Measurements from ENCODE around the gene LUC7L3. TPM values are rescaled to one million over a fixed set of nuclear protein-coding genes. Genes with fewer than 3 reads are reported as not detected.
A peak's percentile ranks its signal among the peaks of the same experiment; 100 is the strongest.

Gene LUC7L3
- total RNA-seq, 1 donor from 2014 or later: 53.3 TPM

DNA sequence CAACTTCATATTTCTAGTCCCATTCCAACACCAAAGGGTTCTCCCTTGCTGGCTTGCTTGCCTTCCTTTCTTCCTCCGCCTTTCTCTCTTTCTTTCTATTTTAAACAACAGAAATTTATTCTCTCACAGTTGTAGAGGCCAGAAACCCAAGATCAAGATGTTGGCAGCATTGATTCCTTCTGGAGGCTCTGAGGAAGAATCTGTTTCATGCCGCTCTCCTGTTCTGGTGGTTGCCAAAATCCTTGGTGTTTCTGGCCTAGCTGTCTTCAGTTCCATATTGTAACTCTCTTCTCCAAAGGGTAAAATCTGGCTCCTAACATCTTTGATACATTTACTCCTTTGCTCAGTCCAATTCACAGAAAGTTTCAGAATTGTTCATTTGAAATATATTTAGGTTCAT is 50.9 kb downstream of the LUC7L3 start:
- intact Hi-C loops (cut with micrococcal nuclease): no loop called here
- DNase-seq (no peak), ATAC-seq (no peak)

DNA sequence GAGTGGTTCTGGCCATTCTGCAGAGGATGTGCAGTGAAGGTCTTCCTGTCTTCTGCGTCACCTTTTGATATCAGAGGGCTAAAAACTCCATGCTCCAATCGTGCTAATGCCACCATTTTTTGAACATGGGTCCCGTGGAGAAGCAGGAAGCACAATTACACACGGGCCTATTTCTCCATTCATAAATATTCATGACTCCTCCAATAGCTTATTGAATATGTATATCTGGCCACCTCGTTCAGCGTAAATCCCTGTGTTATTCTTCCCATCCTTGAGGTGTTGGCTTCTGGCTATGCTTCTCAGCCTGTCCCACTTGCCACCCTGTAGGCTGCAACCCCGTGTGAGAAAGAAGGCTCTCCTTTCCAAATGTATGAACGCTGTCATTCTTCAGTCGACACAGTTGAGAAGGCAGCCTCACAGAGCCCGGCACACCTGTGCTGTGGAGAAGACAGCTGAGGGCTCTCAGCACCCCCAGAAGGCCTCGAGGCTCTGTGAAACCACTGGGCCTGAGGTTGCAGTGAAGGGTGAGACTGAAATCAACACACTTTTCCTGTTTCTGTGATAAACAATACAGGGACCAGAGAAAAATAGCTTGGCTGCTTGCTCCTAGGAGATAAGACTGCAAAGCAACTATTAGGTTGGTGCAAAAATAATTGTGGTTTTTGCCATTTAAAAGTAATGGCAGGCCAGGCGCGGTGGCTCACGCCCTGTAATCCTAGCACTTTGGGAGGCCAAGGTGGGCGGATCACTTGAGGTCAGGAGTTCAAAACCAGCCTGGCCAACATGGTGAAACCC is 52.8 kb downstream of the LUC7L3 start:
- intact Hi-C loops (cut with micrococcal nuclease): no loop called here
- ATAC-seq (no peak), DNase-seq (no peak)

DNA sequence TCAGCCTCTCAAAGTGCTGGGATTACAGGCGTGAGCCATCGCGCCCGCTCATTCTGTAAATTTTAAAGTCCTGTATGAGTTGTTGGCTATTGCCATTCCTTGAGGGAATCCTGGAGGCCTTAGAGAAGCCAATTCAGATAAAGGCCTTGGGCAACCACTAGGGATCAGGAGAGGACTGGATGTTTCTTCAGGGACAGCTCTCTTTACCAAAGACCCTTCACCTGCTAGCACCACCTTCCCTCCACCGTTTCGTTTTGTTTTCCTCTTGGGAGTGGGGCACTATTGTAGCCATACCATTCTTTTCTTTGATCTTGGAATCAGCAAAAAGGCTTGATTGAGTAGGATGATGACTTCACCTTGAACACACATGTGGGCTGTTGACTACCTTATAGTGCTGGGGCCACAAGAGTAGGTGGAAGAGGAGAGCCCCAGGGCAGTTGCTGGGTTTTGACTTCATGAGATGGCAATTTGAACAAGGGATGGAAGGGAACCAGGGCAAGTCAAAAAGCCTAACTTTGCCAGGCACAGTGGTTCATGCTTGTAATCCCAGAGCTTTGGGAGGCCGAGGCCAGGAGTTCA is 54.9 kb downstream of the LUC7L3 start:
- DNase-seq (no peak), ATAC-seq (no peak)
- intact Hi-C loops (cut with micrococcal nuclease): no loop called here

DNA sequence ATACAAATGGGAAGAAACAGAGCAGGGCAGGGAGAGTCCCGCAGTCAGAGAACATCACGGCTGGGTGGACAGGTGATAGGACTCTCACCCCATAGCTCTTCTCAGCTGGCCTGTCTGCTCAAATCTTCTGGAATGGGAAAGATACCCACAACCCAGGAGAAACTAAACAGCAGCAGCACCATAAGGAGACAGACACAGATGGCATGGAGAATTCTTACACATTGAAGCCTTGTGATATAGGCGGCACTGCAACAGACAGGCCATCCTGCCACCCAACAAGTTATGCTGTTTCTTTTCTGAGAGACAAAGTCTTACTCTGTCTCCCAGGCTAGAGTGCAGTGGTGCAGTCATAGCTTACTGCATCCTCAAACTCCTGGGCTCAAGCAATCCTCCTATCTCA is 56.5 kb downstream of the LUC7L3 start:
- DNase-seq (no peak), ATAC-seq (no peak)
- intact Hi-C loops (cut with micrococcal nuclease): no loop called here

DNA sequence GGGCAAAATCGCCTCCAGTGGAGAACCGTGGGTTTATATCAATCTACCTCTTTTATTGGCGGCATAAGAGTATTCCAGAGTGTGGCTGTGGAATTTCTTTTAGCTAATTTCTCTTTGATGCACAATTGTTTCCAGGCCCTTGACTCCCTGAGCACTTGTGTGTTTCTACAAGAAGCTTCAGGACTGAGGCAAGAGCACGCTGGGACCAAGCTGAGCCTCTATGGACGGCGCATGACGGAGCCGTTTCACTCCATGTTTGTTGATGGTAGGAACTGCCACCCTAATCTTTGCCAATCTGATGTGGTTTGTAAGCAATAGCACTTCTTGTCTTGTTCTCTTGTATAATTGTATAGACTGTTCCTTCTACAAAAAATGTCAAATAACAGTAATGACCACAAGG is 59.1 kb downstream of the LUC7L3 start:
- intact Hi-C loops (cut with micrococcal nuclease): no loop called here
- no peak for ATAC-seq

DNA sequence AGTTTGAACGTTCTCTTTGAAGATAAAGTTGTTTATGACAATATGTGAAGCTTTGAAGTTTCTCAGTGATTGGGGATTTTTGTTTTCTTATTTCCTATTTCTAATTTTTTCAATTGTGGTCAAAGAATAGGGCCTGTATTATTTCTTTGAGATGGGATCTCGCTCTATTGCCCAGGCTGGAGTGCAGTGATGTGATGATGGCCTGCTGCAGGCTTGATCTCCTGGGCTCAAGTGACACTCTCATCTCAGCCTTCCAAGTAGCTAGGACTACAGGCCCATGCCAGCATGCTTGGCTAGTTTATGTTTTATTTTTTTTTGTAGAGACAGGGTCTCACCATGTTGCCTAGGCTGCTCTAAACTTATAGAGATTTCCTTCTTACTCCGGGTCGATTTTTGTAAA is 59.6 kb downstream of the LUC7L3 start:
- intact Hi-C loops (cut with micrococcal nuclease): no loop called here
- ATAC-seq (no peak), DNase-seq (no peak)

More for the DNA sequence above, 59.1 kb downstream of the LUC7L3 start:
- no peak for DNase-seq

DNA sequence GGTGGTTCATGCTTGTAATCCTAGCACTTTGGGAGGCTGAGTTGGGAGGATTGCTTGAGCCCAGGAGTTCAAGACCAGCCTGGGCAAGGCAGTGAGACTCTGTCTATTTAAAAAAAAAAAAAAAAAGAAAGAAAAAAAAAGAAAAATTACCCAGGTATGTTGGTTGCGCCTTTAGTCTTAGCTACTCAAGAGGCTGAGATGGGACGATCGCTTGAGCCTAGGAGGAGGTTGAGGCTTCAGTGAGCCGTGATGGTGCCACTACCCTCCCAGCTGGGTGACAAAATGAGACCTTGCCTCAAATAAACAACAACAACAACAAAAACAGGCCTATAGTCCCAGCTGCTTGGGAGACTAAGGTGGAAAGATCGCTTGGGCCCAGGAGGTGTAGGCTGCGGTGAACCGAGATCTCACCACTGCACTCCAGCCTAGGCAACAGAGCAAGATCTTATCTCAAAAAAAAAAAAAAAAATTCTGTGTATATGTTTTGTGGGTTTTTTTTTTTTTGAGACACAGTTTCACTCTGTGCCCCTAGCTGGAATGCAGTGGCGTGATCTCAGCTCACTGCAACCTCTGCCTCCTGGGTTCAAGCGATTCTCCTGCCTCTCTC is 60.4 kb downstream of the LUC7L3 start:
- intact Hi-C loops (cut with micrococcal nuclease): no loop called here
- DNase-seq (no peak), ATAC-seq (no peak)

DNA sequence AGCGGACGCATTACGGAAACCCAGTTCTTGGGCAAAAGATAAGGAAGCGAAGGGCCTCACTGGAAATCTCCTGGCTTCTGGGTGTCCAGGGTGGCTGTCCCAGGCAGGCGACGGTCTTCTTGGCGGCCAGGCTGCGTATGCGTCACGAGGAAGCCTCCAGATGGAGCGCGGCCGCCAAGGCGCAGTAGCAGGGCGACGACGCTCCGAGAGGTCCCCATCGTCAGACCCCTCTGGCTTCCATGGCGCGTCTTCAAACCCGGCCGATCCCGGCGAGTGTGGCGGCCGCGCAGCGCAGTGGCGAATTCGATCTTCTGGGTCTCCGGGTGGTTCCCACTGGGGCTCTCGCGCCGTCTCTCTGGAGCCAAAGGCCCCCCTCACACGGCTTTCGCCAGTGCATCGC is 61.8 kb downstream of the LUC7L3 start:
- DNase-seq: no peak

DNA sequence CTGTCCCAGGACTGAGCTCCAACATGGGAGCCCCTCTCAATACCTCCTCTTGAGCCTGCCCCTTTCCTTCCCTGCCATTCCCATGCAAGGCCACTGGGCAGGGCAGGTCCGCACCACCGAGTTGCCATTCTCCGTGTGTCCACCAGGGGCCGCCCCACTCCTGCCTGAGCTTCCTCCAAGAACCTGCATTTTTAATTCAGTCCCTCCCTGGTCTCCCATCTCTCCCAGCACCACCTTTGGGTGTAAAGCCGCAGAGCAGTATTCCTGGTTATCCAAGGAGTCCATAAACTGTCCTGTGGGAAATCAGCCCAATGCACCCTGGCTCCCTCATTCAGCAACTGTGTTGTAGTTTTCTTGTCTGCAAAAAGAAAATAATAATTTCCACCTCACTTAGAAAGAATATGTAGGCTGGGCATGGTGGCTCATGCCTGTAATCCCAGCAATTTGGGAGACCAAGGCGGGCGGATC is 63.8 kb downstream of the LUC7L3 start:
- ATAC-seq (peak; percentile 81), DNase-seq (peak; percentile 88)
- intact Hi-C loops (cut with micrococcal nuclease): no loop called here

More for the DNA sequence above, 61.8 kb downstream of the LUC7L3 start:
- ATAC-seq: no peak
- intact Hi-C loops (cut with micrococcal nuclease): no loop called here

DNA sequence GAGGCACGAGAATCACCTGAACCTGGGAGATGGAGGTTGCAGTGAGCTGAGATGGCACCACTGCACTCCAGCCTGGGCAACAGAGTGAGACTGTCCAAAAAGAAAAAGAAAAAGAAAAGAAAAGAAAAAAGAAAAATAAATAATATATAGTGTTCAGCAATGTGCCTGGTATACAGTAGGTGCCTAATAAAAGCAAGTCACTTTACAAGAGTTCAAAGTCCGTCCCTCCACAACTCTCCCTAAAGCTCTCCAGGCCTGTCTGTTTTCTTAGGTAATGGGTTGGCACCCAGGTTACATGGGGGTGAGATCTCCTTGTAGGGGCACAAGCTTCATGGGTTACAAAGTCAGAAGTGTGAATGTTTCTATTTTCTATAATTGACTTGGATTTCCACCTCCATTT is 64.5 kb downstream of the LUC7L3 start:
- no peak for ATAC-seq

DNA sequence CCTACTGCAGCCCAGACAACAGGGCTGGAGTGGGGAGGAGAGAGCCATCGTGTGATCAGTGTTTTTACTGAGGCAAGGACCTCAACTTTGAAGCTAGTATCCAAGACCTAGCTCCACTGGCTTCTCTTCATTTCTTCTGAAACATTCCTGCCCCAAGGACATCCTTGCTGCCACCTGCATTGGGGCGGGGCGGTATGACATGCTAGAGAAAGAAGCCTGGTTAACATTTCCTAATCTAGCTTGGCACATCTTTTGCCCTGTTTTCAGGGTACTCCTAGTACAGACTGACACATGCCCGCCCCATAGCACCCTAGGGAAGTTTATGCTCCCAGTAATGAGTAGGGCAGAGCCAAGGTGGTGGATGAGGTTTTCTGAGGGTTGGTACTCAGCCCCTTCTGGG is 65.7 kb downstream of the LUC7L3 start:
- intact Hi-C loops (cut with micrococcal nuclease): loop anchor here (5.0 kb wide), 1 partner anchor 52 kb away; the partner anchor contains the start of gene WFIKKN2
- no peak for ATAC-seq

More for the DNA sequence above, 64.5 kb downstream of the LUC7L3 start:
- DNase-seq: no peak
- intact Hi-C loops (cut with micrococcal nuclease): no loop called here

DNA sequence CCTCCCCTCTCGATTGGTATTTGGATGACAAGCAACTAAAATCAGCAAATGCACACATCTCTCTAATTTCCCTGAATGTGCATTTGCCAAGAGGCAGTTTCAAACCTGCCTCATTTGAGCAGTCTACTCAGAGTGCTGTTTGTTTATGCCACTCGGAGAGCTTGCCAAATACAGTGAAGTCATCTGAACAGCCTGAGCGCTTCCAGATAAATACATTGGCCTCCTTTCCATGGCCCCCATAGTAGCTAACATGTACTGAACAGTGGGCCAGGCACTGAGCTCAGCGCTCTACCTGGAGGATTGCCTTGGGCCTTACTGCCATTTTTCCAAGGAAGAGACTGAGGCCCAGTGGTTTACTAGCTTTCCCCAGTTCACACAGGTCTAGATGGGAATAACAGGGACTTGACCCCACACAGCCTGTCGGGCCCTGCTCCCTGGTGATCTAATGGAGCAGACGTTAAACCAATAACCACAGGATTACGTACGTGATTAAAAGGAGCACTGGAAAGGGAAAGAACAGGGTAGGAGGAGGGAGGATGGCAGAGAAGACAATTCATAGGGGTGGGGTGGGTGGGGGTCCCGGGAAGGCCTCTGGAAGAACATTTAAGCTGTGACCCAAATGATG is 66.7 kb downstream of the LUC7L3 start:
- DNase-seq (no peak), ATAC-seq (peak; percentile 87)
- intact Hi-C loops (cut with micrococcal nuclease): loop anchor here (5.0 kb wide), 1 partner anchor 51 kb away; the partner anchor contains the start of gene WFIKKN2

More for the DNA sequence above, 65.7 kb downstream of the LUC7L3 start:
- no peak for DNase-seq

DNA sequence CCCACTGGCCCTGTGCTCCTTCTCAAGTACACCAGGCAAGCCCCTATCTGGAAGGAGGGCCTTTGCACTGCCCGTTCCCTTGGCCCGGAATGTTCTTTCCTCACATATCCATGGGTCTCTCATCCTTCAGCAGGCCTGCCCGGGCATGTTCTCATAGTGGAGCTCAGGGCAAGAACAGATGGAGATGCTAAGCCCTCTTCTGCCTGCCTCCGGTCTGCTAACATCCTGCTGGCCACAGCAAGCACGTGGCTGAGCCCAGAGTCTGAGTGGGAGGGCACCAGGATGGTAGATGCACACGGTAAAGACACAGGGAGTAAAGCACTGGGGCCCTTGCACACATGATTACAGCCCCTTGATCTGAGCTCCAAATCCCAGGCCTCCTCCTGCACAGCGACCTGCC is 67.7 kb downstream of the LUC7L3 start:
- intact Hi-C loops (cut with micrococcal nuclease): loop anchor here (5.0 kb wide), 1 partner anchor 50 kb away; the partner anchor contains the start of gene WFIKKN2
- no peak for ATAC-seq
- DNase-seq: no peak

DNA sequence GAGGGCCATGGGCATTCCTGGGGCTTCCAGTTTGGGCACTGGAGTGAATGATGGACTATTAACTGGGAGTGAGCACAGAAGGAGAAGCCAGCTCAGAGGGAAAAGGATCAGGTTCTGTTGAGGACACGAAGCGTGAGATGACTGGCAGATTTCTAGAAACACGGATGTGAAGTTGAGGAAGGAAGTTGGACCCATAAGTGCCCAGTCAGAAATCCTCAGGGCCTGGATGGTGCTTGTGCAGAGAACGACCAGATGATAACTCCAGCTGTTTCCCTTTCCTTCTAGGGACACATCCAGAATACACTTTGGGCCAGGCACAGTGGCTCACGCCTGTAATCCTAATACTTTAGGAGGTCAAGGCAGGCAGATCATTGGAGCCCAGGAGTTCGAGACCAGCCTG is 71.2 kb downstream of the LUC7L3 start:
- DNase-seq (no peak), ATAC-seq (peak; percentile 21)
- intact Hi-C loops (cut with micrococcal nuclease): no loop called here

DNA sequence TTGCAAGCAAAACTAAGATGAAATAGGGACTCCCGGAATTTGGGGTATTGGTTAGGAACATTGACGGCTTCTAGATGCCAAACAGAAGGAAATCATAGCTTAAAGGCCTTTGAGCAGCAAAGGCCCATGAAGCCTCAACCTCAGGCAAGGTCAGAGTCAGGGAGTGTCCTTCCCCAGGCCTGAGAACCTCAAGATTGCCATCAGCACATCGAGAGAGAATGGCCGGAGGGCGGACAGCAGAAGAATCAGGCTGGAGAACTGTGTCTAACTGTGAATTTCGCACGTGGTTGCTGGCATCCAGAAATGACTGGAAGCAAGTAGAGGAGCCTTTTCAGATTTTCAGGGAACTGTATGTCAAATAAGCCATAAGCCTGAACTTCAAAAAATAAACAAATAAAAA is 72.7 kb downstream of the LUC7L3 start:
- DNase-seq (no peak), ATAC-seq (no peak)
- intact Hi-C loops (cut with micrococcal nuclease): no loop called here

DNA sequence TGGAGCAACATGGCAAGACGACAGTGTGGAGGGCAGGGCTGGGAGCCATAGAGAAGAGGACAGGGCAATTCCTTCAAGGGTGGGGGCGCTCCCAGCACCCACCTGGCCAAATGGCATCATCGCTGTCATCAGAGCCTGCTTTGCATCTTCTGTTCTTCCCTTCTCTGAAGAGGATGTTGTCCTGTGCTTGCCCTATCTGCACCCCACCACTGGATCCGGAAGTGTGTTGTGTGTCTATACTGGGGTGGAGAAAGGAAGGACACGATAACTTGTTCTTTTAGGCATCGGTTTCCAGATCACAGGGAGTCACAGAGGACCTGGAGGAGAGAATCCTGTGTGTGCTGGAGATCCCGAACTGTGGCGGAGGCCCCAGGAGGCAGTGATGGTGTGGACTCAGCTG is 73.6 kb downstream of the LUC7L3 start:
- intact Hi-C loops (cut with micrococcal nuclease): no loop called here
- ATAC-seq: no peak
- DNase-seq: no peak

DNA sequence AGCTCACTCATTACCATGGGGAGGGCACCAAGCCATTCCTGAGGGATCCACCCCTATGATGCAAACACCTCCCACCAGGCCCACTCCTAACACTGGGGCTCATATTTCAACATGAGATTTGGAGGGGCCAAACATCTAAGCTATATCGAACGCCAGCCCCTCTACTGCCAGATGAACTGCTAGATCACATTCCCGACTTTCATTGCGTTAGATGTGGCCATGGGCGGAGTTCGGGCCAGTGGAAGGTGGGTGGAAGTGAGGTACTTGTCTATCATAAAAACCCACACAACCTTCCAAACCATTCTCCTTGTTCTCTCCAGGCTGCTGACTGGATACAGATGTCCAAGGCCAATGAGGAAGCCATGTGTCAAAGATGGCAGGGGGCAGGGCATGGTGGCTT is 75.0 kb downstream of the LUC7L3 start:
- DNase-seq (no peak), ATAC-seq (no peak)
- intact Hi-C loops (cut with micrococcal nuclease): no loop called here

DNA sequence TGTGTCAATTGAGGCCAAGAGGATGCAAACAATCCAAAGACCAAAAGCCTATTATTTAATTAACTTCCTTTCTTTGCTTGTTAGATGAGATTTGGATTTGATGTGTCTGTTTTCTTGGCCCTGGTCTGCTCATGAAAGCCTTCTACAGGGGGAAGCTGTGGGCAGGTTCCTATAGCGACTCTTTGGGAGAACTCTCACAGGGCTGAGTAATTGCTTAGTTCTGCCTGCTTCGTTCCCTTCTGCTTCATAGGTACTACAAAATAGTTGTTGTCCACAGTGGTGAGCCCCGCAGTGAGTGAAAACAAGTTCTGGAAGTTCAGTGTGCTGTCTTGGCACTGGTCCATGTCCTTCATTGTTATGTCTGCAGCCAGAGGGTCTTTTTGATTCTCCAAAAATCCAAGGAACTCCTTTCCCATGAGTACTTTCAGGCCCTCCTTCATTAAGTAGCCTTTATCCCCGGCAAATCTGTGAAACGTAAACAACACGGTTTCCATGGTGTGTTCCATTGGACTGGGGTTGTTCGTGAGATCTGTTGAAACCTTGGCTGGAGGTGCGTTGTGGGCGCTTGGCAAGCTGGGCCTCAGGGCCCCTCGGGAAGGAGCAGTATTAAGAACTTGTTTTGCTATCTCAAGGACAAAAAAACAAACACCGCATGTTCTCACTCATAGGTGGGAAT is 77.9 kb downstream of the LUC7L3 start:
- intact Hi-C loops (cut with micrococcal nuclease): no loop called here
- ATAC-seq (no peak), DNase-seq (no peak)
